Measurements from ENCODE around the gene CDH1.
A peak's percentile ranks its signal among the peaks of the same experiment; 100 is the strongest.
"Not testable (repeated sequence)": the region's sequence is repeated elsewhere in the genome, so short reads cannot be mapped to it uniquely, and the experiment has no call there.

Gene CDH1

DNA sequence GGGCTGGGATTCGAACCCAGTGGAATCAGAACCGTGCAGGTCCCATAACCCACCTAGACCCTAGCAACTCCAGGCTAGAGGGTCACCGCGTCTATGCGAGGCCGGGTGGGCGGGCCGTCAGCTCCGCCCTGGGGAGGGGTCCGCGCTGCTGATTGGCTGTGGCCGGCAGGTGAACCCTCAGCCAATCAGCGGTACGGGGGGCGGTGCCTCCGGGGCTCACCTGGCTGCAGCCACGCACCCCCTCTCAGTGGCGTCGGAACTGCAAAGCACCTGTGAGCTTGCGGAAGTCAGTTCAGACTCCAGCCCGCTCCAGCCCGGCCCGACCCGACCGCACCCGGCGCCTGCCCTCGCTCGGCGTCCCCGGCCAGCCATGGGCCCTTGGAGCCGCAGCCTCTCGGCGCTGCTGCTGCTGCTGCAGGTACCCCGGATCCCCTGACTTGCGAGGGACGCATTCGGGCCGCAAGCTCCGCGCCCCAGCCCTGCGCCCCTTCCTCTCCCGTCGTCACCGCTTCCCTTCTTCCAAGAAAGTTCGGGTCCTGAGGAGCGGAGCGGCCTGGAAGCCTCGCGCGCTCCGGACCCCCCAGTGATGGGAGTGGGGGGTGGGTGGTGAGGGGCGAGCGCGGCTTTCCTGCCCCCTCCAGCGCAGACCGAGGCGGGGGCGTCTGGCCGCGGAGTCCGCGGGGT is at the start of gene CDH1:
Gene CDH1, plus strand, starts transcription at position 247 of the 684 bp plus-strand sequence. Its CDS starts 124 bp downstream, at position 371.
- no peak for DNase-seq

DNA sequence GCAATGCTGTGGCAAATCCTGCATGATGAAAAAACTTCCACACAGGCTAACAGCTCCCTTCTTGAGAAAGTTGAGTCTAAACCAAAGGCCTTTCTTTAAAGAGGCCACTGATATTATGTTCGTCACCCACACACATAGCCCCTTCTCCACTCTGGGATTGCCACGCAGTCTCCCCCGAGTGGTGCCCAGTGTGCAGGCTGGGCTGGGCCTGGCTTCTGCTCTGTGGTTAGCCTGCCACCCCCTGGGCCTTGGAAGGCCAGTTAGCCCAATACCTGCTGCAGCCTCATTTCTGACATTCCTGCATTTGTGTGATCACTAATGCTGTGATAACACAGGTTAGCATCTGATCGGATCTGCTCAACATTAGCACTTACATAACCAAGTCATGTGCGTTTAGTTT is 47.2 kb upstream of the CDH1 start:
- no peak for DNase-seq

DNA sequence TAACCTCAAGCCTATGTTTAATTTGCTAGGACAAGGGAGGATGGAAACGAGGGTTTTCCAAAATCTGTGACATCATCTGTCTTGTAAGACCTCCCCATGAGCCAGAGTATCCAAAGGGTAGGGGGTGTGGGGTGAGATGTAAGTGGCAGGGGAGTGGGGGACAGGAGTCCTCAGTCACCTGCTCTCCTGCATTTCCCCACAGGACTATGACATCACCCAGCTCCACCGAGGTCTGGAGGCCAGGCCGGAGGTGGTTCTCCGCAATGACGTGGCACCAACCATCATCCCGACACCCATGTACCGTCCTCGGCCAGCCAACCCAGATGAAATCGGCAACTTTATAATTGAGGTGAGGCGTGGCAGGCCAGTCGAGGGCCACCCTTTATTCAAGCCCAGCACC is 41.5 kb upstream of the CDH1 start:
- no peak for DNase-seq

DNA sequence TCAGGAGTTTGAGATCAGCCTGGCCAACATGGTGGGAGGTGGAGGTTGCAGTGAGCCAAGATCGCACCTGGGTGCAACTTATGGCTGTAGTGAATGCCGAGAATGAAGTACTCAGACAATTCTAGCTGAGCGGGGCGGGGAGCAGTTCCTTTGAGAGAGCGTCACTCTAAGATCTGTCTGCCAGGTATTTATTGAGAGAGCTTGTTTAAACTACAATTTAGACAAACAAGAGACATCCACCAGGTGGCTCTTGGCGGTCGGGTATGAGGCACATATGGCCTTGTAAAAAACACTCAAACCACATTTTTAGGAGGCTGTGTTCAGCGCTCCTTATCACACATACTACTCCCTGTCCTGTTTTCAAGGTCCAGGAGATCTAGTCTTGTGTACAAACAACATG is 40.6 kb upstream of the CDH1 start:
- no peak for DNase-seq

DNA sequence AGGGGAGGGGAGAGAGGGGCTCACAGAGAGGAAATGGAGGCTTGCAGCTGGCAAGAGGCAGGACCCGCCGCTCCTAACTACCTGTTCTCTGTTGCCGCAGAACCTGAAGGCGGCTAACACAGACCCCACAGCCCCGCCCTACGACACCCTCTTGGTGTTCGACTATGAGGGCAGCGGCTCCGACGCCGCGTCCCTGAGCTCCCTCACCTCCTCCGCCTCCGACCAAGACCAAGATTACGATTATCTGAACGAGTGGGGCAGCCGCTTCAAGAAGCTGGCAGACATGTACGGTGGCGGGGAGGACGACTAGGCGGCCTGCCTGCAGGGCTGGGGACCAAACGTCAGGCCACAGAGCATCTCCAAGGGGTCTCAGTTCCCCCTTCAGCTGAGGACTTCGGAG is 39.0 kb upstream of the CDH1 start:
- no peak for DNase-seq

DNA sequence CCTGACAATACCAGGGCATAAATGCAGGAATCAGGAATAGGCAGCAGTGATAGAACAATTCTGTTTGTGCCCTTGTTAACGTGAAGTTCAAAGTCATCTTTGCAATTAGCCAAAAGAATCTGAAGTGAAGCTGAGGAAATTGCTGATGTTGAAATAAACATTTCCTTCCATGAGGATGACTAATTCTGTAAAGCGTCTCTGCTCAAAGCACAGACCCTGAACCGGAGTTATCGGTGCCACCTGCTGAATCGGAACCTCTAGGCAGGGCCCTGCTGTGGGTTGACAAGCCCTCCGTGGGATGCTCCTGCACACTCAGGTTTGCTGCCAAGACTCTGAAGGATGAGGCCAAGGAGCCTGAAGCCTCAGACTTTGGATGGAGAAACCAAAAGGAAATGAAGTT is 37.0 kb upstream of the CDH1 start:
- no peak for DNase-seq

DNA sequence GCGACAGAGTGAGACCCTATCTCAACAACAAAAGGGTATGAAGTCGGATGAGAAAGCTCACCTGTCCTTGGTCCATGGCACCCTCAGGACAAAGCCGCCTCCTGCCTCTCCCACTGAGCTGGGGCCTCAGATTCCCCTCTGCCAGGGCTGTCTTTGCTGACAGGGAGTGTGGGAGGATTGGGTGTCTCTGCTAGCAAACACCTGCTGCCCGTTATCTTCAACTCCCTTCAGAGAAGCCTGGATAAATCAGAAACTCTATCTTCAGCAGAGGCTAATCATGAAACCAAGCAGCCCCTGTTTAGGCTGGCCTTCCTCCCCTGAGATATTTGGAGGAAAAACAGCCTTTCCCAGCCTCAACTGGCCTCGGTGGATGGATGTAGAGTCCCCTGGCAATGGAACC is 36.3 kb upstream of the CDH1 start:
- no peak for DNase-seq

DNA sequence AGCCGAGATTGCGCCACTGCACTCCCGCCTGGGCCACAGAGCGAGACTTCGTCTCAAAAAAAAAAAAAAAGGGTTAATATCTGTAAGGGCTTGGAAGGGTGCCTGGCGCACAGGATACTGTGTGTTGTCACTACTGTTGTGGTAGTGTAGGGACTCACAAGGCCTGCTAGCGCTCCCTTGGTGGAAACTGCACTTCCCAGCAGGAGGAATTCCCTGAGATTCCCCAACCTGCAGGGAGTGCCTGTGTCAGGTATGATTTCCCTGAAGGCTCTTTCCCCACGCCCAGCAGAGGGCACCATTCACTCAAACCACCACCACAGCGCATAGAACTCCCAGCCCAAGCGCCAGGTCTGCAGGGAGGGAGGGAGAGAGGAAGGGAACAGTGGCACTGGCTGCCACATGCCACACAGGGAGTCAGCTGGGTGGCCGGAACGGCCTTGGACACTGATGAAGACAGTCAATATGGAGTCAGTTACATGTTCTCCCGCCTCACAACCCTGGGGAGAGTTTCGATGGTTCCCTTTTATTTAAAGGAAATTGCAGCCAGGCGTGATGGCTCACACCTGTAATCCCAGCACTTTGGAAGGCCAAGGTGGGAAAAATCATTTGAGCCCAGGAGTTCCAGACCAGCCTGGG is 32.7 kb upstream of the CDH1 start:
- DNase-seq: peak; percentile 39

DNA sequence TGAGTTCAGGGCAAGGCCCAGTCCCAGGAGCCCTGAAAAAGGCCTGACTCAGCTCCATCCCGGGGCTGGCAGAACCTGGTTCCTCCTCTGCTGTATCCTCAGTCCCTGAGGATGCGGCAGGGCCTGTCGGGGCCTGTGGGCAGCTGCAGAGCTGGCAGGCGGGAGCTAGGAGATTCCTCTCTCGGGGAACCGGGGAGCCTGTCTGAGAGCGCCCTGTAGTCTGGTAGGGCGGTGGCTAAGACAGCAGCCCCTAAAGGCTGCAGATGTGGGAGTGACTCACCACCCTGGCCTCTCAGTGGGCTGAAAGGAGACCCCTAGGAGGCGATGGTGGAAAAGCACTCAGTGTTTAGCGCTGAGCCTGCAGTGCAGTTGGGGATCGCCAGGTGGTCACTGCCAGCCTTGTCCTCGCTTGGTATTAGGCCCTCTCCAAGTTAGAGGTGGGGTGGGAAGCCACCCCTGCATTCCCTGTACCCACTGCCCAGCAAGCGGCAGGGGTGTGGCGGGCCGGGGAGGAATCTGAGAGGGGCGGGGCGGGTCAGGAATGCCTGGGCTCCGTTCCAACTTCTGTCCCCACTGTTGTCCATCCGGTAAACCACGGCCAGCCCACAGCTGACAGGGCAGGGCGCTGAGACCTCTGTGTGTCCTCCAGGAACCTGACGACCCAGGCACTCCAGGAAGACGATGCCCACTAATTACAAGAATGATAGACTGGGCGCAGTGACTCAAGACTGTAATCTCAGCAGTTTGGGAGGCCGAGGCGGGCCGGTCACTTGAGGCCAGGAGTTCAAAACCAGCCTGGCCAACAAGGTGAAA is 29.5 kb upstream of the CDH1 start:
- DNase-seq: no peak

DNA sequence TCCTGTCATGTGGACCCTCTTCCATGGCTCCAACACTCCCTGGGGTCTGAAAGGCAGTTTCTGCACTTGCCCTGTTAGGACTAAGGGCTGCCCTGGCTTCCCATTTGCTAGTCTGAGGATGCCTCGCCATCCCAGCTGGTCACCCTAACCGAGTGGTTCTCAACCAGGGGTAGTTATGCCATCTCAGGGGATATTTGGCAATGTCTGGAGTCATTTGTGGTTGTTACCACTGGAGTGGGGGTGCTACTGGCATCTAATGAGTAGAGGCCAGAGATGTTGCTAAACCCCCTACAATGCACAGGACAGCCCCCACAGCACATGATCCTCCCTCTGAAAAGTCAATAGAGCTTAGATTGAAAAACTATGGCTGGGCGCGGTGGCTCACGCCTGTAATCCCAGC is 26.9 kb upstream of the CDH1 start:
- no peak for DNase-seq

DNA sequence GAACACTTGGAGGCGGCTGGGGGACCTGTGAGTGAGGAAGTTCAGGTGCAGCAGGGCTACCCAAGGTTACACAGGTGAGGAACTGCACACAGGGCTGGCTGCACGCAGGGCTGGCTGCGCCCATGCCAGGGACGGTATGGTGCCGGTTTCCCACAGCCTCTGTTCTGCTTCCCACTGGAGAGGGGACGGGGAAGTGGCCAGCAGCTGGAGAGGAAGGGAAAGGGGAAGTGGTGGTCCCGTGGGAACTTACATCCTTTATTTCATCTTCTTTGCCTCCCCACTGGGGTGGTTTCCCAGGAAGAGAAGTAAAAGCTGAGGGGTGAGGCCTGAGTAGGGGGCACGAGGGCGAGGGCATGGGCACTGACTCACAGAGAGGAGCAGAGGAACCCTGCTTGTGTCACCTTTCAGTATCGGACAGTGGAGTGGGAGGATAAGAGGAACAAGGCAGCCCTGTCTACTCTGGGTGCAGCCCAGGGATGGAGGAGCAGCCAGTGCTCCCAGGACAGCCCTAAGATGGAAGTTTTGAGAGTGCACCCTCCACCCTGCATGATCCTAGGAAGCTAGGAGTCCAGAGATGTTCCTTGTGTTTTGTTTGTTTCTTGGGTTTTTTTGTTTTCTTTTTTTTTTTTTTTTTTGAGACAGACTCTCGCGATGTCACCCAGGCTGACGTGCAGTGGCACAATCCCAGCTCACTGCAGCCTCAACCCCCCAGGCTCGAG is 25.5 kb upstream of the CDH1 start:
- peak; percentile 70 for DNase-seq

DNA sequence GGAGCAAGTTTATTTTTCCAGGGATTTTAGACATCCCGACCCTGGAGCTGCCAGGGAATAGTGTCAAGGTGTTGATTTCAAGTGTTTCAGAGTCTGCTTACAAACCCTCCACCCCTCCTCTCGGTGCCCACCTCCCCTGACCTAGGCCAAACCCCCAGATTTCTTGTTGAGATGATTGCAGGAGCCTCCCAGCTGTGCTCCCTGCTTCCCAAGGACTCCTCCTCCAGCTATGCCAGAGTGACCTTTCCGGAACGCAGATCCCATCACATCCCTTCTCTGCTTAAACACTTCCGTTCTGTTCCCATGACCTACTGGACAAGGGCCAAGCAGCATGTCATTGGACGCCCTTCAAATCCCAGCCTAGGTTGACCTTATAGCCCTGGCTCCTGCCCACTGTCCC is 23.7 kb upstream of the CDH1 start:
- DNase-seq: no peak

DNA sequence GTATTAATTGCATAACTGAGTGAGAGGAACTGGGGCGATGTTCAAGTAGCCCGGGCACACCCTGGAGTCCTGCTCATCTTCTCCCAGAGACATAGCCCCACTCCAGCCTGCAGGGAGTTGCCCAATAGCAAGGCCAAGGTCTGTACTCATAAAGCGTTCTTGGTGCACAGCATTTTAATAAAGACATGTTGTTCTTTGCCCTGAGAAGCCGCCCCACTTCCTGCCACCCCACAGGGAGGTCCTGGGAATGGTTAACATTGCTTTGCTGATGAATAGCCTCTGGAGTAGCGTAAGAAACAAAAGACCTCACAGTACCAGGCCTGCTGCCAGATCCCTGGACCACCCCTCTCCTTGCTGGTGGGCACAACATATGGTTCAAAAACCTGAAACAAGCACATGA is 21.6 kb upstream of the CDH1 start:
- no peak for DNase-seq

DNA sequence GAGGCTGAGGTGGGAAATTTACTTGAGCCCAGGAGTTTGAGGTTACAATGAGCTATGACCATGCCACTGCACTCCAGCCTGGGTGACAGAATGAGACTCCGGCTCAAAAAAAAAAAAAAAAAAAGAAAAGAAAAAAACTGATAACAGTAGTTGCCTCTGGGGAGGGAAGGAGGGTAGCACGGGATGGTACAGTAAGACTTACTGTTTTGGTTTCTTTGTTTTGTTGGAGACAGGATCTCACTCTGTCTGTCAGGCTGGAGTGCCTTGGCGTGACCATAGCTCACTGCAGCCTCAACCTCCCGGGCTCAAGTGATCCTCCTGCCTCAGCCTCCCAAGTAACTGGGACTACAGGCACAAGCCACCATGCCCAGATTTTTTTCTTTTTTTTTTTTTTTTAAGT is 20.6 kb upstream of the CDH1 start:
- DNase-seq: not testable (repeated sequence)

DNA sequence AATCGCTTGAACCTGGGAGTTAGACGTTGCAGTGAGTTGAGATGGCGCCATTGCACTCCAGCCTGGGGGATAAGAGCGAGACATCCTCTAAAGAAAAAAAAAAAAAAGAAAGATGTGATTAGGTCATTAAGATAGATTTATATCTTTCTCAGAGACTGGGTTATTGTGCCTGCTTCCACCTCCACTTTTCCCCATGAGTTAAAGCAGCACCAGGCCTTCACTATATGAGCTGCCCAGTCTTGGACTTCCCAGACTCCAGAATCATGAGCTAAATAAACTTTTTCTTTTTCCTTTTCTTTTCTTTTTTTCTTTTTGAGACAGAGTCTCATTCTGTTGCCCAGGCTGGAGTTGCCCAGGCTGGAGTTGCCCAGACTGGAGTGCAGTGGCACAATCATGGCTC is 19.4 kb upstream of the CDH1 start:
- no peak for DNase-seq

DNA sequence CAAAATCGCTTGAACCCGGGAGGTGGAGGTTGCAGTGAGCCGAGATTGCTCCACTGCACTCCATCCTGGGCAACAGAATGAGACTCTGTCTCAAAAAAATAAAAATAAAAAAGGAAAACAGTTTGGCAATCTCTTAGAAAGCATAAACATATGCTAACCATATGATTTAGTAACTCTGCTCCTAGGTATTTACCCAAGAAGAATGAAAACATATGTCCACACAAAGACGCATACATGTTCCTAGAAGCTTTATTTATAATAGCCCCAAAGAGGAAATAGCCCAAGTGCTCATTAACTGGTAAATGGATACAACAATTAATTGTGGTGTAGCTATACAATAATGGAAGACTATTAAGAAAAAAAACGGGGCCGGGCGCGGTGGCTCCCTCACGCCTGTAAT is 18.5 kb upstream of the CDH1 start:
- no peak for DNase-seq

DNA sequence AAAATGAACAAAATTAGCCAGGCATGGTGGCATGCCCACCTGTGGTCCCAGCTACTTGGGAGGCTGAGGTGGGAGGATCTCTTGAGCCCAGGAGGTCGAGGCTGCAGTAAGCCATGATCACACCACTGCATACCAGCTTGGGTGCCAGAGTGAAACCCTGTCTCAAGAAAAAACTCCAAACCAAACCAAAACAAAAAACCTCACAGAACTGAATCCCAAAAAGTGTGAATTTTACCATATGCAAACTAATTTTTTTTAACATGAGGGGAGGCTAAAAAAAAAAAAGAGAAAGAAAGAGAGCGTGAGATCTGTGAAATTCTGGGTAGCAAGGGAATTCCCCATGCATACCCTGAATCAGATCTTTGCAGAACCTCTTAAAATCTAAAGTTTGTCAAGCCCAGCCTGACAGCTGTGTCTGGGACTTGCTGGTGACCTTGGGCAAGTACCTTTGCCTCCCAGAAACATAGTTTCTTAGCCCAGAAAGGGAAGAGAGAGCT is 17.1 kb upstream of the CDH1 start:
- no peak for DNase-seq

DNA sequence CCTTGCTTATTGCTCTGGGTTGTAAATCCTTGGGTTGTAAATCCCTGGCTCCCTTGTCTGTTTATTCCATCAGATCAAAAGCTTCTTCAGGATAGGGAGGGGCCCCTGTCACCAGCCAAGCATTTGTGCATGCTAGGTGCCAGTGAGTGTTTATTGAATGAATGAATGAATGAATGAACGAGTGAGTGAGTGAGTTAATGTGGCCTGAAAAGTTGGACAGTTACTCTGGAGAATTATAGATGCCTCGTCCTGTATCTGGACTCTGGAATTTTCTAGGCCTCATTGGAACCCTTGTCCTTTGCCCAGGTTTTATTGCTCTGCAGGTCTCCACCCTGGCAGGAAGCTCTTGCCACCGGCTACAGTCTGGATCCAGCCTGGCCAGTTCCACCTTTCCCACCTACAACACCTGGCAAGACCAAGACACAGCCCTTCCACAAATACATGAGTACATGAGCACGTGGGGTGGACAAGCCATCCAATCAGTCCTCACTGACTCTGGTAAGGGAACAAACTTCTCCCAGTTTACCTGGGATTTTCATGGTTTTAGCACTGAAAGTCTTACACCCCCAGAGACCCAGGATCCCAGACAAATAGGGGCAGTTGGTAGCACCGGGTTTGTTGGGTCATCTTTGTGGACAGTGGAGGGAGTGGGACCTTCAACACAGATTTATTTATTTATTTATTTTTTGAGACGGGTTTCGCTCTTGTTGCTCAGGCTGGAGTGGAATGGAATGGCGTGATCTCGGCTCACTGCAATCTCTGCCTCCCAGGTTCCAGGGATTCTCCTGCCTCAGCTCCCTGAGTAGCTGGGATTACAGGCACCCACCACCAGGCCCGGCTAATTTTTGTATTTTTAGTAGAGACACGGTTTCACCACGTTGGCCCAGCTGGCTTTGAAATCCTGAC is 14.7 kb upstream of the CDH1 start:
- no peak for DNase-seq

DNA sequence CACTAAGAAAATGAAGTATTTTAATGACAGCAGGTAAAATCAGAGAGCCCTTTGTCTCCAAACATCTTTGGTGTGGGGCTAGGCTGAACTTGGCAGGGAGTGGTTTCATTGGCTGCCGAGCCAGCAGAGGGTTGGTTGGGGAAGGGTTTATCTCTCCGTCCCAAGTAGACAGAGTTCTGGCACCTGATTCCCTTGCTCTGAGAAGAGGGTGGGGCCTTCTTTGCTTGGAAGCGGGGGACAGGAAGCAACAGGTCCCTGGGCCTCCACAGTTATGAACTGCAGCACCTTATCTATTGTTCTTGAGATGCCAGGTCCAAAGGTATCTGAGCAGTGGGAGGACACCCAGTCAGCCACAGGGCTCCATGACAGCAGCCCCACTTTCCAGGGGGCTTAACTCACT is 12.3 kb upstream of the CDH1 start:
- no peak for DNase-seq

DNA sequence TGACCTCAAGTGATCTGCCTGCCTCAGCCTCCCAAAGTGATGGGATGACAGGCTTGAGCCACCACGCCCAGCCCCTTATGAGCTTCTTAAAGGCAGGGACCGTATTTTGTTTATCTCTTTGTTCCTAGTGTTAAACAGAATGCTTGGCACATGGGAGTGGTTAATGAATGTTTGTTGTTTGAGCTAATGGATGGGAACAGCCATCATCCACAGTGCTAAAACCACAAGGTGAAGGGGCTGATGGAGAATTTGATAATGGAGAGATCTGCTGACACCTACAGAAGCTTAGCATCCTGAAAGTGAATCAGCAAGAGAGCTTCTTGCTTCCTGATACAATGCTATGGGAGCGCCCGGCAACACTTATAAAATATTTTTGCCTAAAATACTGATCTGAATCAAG is 8.6 kb upstream of the CDH1 start:
- no peak for DNase-seq

DNA sequence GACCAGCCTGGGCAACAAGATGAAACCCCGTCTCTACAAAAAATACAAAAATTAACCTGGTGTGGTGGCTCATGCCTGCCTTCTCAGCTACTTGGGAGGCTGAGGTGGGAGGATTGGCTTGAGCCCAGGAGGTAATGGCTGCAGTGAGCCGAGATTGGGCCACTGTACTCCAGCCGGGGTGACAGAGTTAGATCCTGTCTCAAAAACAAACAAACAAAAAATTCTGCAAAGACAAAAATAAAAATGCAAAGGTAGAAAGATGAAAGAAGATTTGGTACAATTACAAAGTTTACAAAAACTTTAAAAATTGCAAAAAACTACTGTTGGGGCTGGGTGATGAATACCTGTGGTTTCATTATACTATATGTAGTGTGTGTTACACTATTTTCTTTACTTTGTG is 5.5 kb upstream of the CDH1 start:
- no peak for DNase-seq

DNA sequence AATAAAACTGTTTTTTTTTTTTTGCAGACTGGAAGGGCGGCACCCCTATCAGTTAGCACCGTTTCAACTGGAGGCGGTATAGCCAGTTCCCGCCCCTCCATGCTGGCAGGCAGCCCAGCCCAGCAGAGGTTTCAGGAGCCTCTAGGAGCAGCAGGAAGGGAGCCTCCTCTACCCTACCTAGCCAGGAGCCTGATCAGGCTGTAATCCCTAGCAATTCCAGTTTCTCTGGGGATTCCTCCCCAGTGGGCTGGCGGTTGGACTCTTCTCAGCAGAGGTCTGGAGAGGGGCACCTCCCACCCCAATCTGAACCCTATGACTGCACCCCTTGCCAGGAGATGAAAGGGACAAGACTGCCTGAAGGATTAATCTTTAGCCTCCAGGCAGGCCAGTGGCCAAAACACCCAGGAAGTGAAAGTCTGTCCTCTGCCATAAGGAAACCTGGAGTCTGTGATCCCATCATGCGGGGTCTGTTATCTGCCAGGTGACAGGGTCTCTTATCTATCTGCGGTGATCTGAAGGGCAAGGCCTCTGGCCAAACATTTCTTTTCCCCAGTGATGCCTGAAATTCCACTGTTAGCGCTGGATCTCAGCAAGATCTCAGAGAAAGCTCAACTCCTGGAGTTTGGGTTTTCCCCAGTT is 4.9 kb upstream of the CDH1 start:
- DNase-seq: no peak
